Sigmoid colon (tissue), 4 donors: ENCODE results near the gene GPR68.

Experiments used
- EP300 ChIP-seq, 4 donors: sonication (generic); formaldehyde crosslinking; IDR thresholded peaks; one replicate each; pipeline ENCODE4 v1.6.1; 2017; ENCODE audit warnings: antibody characterized with exemption in 4 of 4
- POLR2AphosphoS5 ChIP-seq, 4 donors: sonication (generic); formaldehyde crosslinking; IDR thresholded peaks; one replicate each; pipeline ENCODE4 v1.6.1; 2017; ENCODE audit warnings: antibody characterized with exemption in 4 of 4
- TF ChIP-seq, protein P1 (sequence below), 4 experiments: fragments of 450-650 bp in 3 of 4; fragments of 200-600 bp in 1 of 4; IDR thresholded peaks; one replicate each; pipeline ENCODE4 v1.5.1; 2016 to 2019; ENCODE audit warnings: antibody characterized with exemption in 4 of 4, mild to moderate bottlenecking in 3 of 4, moderate library complexity in 2 of 4

DNA sequence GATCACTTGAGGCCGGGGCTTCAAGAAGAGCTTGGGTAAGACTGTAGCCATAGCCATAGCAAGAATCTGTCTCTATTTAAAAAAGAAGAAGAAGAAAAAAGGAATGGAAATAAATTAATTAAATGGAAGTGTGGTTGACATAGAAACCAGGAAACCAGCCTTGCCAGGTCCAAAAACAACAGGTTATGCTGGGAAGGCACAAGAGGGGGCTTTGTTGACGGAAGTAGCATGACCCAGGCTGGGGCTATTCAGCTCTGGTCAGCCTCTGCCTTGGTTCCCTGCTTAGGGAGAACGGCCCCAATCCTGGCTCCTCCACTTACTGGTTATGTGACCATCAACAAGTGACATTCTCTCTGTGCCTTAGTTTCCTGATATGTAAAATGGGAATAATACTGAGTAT lies 14.4 kb upstream of the GPR68 start:
- TF ChIP-seq POLR2AphosphoS5 (IDR thresholded peaks at IDR 0.05) (no peak), EP300 (IDR thresholded peaks at IDR 0.05) (no peak)
- TF ChIP-seq, protein P1, sequence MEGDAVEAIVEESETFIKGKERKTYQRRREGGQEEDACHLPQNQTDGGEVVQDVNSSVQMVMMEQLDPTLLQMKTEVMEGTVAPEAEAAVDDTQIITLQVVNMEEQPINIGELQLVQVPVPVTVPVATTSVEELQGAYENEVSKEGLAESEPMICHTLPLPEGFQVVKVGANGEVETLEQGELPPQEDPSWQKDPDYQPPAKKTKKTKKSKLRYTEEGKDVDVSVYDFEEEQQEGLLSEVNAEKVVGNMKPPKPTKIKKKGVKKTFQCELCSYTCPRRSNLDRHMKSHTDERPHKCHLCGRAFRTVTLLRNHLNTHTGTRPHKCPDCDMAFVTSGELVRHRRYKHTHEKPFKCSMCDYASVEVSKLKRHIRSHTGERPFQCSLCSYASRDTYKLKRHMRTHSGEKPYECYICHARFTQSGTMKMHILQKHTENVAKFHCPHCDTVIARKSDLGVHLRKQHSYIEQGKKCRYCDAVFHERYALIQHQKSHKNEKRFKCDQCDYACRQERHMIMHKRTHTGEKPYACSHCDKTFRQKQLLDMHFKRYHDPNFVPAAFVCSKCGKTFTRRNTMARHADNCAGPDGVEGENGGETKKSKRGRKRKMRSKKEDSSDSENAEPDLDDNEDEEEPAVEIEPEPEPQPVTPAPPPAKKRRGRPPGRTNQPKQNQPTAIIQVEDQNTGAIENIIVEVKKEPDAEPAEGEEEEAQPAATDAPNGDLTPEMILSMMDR (IDR thresholded peaks at IDR 0.05): no peak
